HG03135 (cell line): ENCODE measurements around the gene MCU.
"Not testable (repeated sequence)": the region's sequence is repeated elsewhere in the genome, so short reads cannot be mapped to it uniquely, and the experiment has no call there.

ENCODE experiments used
- ATAC-seq: cut with Tn5 transposase; IDR thresholded peaks from one replicate; pipeline ENCODE4 v1.9.1; 2021; ENCODE audit warnings: mild to moderate bottlenecking, moderate library complexity; ENCODE audit not compliant: unreplicated experiment

MCU gene

GRCh38 chr10:72686430-72686829 lies 5.5 kb upstream of the MCU start:
- ATAC-seq = not testable (repeated sequence)

GRCh38 chr10:72687035-72687434 lies 4.9 kb upstream of the MCU start:
- no peak for ATAC-seq

GRCh38 chr10:72688208-72688651 lies 3.7 kb upstream of the MCU start:
- ATAC-seq = no peak

GRCh38 chr10:72689660-72690059 lies 2.3 kb upstream of the MCU start:
- ATAC-seq = no peak

- no peak for ATAC-seq
Observed at GRCh38 chr10:72690071-72690755, 1.7 kb upstream of the MCU start.

- no peak for ATAC-seq
Observed at GRCh38 chr10:72691470-72691862, 477 bp upstream of the MCU start.

GRCh38 chr10:72692744-72692993 lies 726 bp downstream of the MCU start:
- peak; percentile 11 for ATAC-seq

GRCh38 chr10:72692994-72693781 lies 1.2 kb downstream of the MCU start:
- no peak for ATAC-seq

GRCh38 chr10:72694476-72695369 lies 2.8 kb downstream of the MCU start:
- no peak for ATAC-seq

- no peak for ATAC-seq
Observed at GRCh38 chr10:72695496-72695895, 3.6 kb downstream of the MCU start.

- ATAC-seq = no peak
Observed at GRCh38 chr10:72697716-72698115, 5.8 kb downstream of the MCU start.

- not testable (repeated sequence) for ATAC-seq
Observed at GRCh38 chr10:72702465-72702864, 10.5 kb downstream of the MCU start.

GRCh38 chr10:72702868-72703581 lies 11.1 kb downstream of the MCU start:
- peak; percentile 74 for ATAC-seq

GRCh38 chr10:72704117-72704516 lies 12.2 kb downstream of the MCU start:
- no peak for ATAC-seq

- ATAC-seq = no peak
Observed at GRCh38 chr10:72709041-72709440, 17.1 kb downstream of the MCU start.

GRCh38 chr10:72712136-72712535 lies 20.2 kb downstream of the MCU start:
- no peak for ATAC-seq

- no peak for ATAC-seq
Observed at GRCh38 chr10:72719941-72720592, 28.1 kb downstream of the MCU start.

- ATAC-seq = no peak
Observed at GRCh38 chr10:72720814-72721660, 29.1 kb downstream of the MCU start.

- ATAC-seq = no peak
Observed at GRCh38 chr10:72727130-72727529, 35.2 kb downstream of the MCU start.

- no peak for ATAC-seq
Observed at GRCh38 chr10:72728462-72728861, 36.5 kb downstream of the MCU start.
